ENCODE measurements around the gene CLPSL2. TPM values are rescaled to one million over a fixed set of nuclear protein-coding genes. Genes with fewer than 3 reads are reported as not detected.

The CLPSL2 gene
- total and polyA plus RNA-seq, 2 donors (not counting 1 experiment from before 2014, with no cell fraction given): not detected

DNA sequence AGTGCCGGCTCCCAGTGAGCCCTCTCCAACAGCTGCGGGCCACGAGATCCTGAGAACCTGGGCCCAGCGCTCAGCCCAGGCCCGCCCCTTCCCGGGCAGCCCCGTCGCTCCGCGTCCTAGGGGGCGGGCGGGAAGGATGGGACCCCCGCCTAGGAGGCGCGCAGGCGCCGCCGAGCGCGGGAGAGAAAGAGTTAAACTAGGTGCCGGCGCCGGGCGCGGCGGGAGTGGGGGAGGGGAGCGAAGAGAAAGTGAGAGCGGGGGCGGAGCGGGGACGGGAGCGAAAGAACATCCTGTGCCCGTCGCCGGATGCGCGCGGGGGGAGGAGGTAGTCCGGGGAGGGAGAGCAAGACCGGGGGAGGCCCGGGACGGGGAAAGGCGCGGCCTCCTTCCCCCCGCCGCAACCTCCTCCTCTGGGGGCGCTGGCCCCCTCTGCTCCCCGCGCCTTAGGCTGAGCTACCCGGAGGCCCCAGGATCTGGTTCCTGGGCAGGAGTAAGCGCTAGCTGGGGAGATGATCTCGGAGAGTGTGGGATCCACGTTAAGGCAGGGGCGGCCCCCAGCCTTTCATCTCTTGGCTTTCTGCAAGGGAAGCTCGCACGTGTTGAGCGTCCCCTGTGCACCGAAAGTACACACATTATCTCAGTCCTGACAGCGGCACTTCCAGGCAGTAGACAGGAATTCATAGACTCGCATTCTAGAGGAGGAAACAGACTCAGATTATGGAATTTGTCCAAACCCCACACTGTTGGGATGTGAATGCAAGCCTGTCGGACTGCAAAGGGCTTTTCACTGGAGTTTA is 44.5 kb upstream of the CLPSL2 start:
- POLR2A ChIA-PET: interaction anchor here (0.6 to 1.4 kb wide), 7 partner anchors 12 to 401 kb away, joined by 3 to 6 read pairs (median 4); no protein-coding TSS in a partner anchor
- peak; percentile 95 for DNase-seq

More for the DNA sequence above, 44.5 kb upstream of the CLPSL2 start:
- CTCF ChIA-PET: interaction anchor here (0.7 to 12.6 kb wide), 9 partner anchors 12 to 404 kb away, joined by 3 to 369 read pairs (median 4); partner anchors contain the start of gene FKBP5
- H3K79me2 ChIP-seq (ENCODE audit: control insufficient read depth, insufficient read depth, low read length): no peaks in the 10 kb centered on the region
- peak overlapping the region; percentile 93 for H3K9ac ChIP-seq (ENCODE audit: low read length)
- H3K27ac Mint-ChIP-seq: peak overlapping the region; percentile 96
- peak overlapping the region; percentile 94 to 99 for H3K27ac ChIP-seq (ENCODE audit: low read length in 2 of 2)
- no peaks in the 10 kb centered on the region for H3K9me3 Mint-ChIP-seq (ENCODE audit: insufficient read depth)
- H3K36me3 ChIP-seq (replicated peaks in 1 of 2; ENCODE audit: control extremely low read depth in 1 of 2, control insufficient read depth in 1 of 2, extremely low read depth in 1 of 2, insufficient read depth in 2 of 2, low read length in 1 of 2): no peaks in the 10 kb centered on the region
- peak; percentile 64 for ATAC-seq (ENCODE audit: low read depth)
- TF ChIP-seq CTCF (IDR thresholded peaks at IDR 0.05) (peak; percentile 11), EZH2 (IDR thresholded peaks at IDR 0.05; ENCODE audit: borderline replicate concordance, insufficient read depth, low read depth, low read length, poor library complexity, severe bottlenecking) (no peak)
- H2AFZ ChIP-seq (ENCODE audit: insufficient read depth, low read depth, low read length, poor library complexity, severe bottlenecking): peak overlapping the region; percentile 82
- no peaks in the 10 kb centered on the region for H3K9me3 ChIP-seq (ENCODE audit: control extremely low read depth in 1 of 3, control insufficient read depth in 2 of 3, insufficient read depth in 1 of 3, low read length in 2 of 3)
- H3K27me3 ChIP-seq (replicated peaks in 1 of 4; ENCODE audit: control extremely low read depth in 1 of 4, control insufficient read depth in 3 of 4, insufficient read depth in 4 of 4, low read length in 3 of 4): peaks cover 0 to 1% (median 0%) of the 10 kb centered on the region in 4 experiments
- peaks cover 60% of the 10 kb centered on the region for H3K4me1 Mint-ChIP-seq
- H3K4me3 Mint-ChIP-seq: peak overlapping the region; percentile 94
- no peaks in the 10 kb centered on the region for H4K20me1 ChIP-seq (ENCODE audit: control insufficient read depth, insufficient read depth, low read length, poor library complexity, severe bottlenecking)
- H3K27me3 Mint-ChIP-seq: peaks cover under 1% of the 10 kb centered on the region
- under 1% methylated on average over 42 of the region's 61 CpGs for WGBS (ENCODE audit: insufficient coverage)
- intact Hi-C loops (cut with micrococcal nuclease): loop anchor here (1.0 to 5.0 kb wide), 3 partner anchors 44 to 265 kb away; partner anchors contain the start of genes FKBP5 and RPL10A
- H3K4me3 ChIP-seq (ENCODE audit: control extremely low read depth in 1 of 5, extremely low read depth in 1 of 5, insufficient read depth in 1 of 5, low read depth in 2 of 5, low read length in 4 of 5): peak overlapping the region; percentile 39 to 99 (median 92)
- H3K4me2 ChIP-seq (replicated peaks; ENCODE audit: low read depth, low read length, poor library complexity, severe bottlenecking): peak overlapping the region; percentile 89
- H3K4me1 ChIP-seq (ENCODE audit: control insufficient read depth in 2 of 2, insufficient read depth in 2 of 2, low read length in 2 of 2): peaks cover 51 to 61% of the 10 kb centered on the region in 2 donors
